Jurkat, Clone E6-1 (cell line): Measurements from ENCODE around the gene SLC16A3.
"Not testable (repeated sequence)": the region's sequence is repeated elsewhere in the genome, so short reads cannot be mapped to it uniquely, and the experiment has no call there.

Experiments used
- DNase-seq: peaks from one replicate; pipeline ENCODE4 v3.0.0-alpha.2; 2011; ENCODE audit warnings: low read depth, low spot score
- H3K4me3 ChIP-seq: 2 replicates; pipeline ENCODE4 v1.5.1; 2011; ENCODE audit warnings: mild to moderate bottlenecking, low read length, control low read depth, moderate library complexity

SLC16A3 gene

DNA sequence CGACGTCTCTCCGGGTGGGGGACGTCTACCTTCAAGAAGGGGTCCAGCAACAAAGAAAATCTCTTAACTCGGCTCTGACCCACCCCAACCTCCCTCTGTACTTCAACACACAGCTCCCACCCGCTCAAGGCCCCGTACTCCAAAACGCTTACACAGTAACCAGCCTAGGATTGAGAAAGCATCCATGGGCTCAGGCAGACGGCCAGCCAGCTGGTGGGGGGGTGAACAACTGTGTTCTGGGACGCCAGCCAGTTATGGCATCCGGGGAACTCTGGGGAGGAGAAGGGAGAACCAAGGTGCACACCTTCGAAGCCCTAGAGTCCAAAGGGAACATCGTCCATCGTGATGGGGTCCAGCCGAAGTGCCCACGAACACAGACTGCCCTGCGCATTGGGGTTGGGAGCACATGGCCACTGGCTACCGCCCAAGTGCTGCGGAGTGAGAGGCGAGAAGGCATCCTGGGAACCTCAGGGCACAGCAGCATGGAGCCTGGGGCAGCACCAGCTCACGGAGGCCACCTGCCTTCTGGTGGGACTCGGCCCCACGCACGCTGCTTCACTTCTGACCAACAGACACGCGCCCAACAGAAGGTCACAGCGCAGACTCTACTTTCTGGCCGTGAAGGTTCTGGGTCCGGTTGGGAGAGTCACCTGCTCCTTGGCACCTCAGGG, 14.3 kb downstream of the SLC16A3 start:
- H3K4me3 ChIP-seq: no peak overlapping the region
- DNase-seq: no peak

DNA sequence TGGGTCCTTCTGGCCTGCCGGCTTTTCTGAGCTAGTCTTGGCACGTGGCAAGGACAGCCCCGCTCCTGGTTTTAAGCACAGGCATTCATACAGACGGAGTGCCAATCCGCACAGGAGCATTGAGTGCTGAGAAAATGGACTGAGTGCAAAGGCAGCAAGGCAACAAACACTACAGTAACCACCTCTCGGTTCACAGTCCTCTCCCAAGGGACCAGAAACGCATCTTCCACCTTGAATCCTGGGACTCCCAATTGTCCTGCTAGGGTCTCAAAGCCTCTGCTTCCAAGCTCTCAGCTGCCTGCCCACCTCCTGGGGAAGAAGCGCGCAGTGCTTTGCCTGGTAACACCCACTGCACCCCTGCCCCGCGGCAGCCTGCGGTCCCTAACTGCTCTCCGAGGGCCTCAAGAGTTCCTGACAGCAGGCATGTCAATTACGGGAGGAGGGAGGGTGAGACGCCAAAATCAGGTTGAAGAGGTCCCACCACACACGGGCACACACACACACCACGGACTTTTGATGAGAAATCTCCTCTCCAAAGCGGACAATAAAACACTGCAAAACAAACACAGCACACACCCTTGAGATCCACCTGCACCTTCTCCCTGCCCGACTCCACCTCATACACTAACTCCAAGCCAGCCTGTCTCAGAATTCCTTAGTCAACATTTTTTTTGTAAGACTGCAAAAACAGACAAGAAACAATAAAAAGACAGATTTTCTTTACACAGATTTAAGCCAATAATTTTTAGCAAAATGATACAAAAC, 15.0 kb downstream of the SLC16A3 start:
- H3K4me3 ChIP-seq: no peak overlapping the region
- DNase-seq: no peak

DNA sequence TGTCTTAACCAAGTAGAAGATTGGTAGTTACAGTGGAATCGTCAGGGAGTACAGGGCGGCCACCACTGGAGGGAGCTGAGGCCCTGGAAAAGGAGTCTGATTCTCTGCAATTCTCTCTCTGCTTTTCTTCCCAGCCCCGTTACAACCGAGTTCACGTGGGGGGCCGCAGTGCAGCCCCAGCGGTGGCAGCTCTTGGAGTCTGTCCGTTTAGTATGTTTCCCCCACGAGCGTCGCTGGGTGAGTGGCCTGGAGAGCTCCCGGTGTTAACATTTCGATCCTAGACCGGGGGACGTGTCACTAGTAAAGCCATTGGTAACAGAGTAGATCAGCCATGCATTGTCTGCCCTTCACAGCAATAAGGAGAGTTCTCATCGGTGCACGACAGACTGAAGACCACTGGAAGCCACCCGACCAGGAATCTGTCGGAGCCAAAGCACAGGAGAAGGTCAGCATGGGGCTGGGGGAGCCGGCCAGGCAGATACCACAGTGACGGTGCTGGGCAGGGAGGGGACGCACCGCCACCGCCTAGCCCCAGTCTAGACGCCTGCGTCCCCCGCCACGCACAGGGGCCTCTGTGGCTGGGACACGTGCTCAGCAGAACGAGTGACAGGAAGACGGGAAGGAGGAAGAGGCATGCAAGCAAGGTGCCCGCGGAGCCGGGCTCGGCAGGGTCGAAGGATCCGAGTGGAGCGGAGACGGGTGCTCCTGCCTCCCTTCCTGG, 15.7 kb downstream of the SLC16A3 start:
- H3K4me3 ChIP-seq: no peak overlapping the region
- DNase-seq: no peak

DNA sequence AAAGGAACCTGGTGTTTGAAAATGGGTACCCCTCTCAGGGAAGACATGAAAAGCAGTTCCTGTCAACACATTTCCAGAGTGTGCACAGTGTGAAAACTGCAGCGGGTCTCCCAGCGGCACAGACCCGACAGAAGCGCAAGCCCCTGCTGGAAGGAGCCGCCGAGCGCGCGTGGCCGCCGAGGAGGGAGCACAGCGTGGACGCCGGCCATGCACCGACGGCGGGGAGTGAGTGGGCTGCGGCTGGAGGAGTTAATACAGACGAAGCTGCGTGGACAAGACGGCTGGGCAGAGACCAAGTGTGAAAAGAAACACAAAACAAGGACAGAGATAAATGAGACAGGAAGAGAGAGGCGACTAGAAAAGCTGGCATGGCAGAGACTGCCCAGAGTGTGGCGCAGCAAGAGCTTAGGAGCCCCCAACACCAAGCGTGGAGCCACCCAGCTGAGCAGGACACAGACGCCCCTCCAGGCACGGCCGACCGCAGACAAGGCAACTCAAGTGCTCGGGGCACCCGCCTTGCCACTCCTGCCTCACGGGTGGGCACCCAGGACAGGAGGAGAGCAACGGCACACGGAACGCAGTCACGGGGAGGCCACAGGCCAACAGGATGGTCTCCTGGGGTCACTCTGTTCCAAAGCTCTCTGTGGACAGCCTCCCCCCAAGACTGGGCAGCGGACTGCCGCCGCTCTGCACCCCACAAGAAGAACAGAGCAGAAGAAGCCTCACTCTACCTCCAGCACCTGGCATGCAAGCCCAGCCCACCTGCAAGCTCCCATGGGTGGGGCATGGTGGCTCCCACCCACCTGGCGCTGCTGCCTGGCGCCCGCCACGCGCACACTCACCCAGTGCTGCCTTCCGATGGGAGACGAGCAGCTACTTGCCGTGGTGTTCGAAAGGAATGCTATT, 16.5 kb downstream of the SLC16A3 start:
- no peak overlapping the region for H3K4me3 ChIP-seq
- DNase-seq: no peak

DNA sequence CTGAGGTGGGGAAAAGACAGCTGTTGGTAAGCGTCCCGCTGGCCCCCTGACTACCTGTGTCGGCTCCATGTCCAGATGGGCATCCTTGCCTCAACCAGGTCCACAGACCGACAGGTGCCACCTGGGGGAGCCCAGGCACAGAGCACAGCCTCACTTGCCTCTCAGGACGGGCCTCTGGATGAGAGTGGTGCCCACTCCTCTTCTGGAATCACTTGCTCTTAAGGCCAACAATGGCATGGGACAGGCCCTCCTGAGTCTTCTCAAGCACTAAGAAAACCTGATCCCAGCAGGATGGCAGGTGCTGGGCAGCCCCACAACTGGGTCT, 17.2 kb downstream of the SLC16A3 start:
- no peak overlapping the region for H3K4me3 ChIP-seq
- DNase-seq: no peak

DNA sequence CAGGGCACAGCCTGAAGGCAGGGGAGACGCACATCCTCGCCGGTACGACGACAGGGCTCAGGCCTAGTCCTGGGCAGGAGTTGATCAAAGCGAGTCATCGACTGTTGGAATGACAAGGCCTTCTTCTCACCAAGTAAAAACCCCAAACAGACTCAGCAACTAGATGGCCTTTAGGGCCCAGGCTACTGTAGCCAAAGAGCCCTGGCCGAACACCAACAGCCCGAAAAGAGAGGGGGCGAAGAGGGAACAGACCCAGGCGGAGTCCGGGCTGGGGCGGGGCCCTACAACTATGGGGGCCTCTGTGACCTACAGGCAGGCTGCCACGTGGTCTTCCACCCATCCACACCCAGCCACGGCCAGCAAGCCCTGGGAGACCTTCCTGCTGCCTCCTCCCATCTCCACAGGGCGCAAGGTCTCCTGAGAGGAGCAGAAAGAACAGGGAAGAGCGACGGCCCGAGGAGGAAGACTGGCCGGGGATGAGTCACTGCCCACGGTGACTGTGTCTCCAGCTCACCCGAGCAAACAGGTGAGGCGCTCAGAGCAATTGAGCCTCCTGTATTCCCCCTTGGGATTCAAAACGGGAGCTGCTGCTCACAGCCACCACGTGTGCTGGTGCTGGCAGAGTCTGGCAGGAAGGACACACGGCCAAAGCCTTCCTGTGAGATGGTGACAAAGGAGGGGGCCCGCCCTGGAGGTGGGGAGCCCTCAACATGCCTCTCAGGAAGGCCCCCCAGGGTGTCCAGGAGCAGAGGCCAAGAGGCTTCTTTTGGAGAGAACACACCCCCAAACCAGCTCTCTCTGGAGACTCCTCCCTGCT, 17.7 kb downstream of the SLC16A3 start:
- no peak overlapping the region for H3K4me3 ChIP-seq
- no peak for DNase-seq

DNA sequence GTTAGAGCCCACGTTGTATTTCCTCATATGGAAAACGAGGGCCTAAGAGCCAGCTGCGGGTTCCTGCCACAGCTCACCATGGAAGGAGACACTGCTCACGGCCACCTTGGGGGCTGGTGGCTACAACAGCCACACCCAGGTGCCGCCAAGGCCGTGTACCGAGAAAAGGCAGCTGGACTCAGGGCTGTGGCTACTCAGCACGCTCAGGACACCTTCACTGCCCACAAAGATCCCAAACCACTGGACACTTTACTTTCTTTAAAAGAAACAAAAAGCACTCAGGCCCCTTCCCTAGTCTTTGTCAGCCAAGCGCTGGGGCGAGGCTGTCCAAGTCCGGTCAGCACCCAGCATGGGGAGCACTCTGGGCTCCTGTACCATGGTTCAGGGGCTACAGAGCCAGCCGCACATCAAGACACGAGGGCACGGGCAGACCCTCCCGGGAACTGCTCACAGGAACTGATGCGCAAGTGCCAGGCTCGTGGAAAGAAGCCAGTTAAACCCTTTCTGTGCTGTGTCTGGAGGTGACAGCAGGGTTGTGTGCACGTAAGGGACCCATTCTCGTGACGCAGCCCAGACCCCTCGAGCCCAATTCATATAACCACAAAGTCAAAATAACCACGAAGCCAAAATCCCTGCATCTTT, 18.5 kb downstream of the SLC16A3 start:
- H3K4me3 ChIP-seq: no peak overlapping the region
- DNase-seq: no peak

DNA sequence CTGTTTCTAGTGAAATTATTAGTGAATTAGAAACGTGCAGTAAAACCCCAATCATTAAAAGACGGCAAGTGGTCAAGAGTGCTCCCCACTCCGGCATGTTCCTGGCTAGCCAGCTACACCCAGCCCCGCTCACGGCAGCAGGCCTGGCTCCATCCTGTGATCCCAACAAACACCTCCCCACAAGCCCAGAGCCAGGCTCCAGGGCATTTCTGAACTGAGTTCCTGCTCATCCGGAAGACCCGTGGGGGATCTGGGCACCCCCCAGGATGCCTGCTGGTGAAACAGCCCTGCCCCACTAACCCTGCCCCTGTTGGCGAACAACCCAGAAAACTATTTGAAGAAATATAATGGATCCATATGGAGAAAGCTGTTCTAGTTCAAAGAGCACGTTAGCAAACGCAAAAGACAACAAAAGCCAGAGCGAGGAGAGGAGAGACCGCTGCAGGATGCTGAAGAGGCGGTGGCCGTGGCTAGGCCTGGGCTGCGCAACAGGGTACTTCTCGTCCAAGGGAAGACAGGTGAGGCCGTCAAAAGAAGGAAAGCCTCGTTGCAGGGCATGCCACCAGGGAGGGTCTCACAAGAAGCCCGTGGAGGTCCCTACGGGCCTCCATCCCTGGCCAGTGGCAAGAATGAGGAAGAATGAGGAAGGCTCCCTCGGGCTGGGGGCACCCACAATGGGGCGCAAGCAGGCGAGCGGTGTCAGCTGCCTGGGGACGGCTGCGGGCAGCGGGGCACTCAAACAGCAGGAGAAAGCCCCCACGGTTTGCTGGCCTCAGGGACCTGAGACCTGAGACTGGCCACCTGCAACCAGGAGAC, 19.2 kb downstream of the SLC16A3 start:
- H3K4me3 ChIP-seq: no peak overlapping the region
- DNase-seq: no peak

DNA sequence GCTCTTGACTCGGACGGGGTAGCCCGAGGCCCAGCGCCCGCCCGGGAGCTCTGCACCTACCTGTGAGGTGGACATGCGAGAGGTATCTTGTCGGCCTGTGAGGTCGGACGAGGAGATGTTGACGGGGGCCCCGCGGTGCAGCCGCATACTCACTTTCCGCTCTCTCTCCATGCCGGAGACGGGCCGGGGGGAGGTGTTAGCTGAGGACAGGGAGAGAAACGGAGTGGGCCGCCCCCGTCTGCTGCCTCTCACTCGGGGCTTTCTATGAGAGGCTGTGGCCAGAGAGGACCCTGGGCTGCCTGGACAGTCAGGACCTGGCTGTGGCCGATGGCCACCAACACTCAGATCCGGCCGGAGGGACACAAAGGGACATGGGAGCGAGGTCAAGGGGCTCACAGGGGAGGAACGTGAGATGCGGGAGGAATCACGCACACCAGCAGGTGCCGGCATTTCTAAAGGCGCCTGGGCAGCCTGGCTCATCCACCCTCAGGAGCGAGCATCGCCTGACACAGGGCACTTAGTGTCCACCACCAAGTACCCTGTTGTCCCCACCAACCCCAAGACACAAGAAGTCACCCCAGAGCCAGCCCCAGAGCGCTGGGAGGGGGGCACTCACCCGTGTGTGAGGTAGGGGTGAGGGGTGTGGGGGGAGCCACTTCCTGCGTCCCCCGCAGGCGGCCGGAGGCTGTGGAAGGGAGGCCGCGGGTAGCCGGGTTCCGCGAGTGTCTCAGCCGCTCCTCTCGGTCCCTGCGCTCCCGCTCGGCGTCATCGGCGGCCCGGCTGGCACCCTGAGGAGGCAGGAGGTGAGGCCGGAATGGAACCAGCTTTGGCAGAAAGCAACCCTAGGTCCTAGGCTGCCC, 20.2 kb downstream of the SLC16A3 start:
- DNase-seq: no peak
- no peak overlapping the region for H3K4me3 ChIP-seq

DNA sequence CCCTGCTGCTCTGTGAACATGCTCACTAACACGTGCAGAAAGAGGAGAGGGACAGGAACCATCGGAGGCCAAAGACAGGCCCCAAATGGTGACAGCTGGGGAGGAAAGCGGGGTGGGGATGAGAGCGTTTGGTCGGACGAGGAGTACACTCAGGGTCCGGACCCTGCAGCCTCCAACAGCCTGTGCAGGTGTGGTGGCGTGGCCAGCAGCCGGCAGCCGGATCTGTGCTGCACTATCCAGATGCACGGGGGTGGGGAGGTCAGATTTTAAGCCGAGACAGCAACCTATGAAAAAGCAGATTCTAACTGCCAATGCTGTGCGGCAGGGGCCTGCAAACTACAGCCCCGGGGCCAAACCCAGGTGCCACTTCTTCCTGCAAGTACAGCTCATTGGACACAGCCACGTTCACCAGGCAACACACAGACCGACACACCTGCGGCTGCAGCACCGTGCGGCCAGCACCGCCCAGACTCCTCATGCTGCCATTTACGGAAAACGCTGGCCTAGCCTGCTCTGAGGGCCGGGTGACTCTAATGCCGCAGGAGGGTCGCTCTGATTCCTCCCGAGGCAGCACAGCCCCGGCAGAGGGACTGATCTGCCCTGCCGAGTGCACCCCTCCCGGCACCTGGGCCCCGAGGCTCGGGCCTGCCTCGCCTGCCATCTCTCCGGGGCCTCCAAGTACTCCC, 21.2 kb downstream of the SLC16A3 start:
- DNase-seq: no peak
- H3K4me3 ChIP-seq: no peak overlapping the region

DNA sequence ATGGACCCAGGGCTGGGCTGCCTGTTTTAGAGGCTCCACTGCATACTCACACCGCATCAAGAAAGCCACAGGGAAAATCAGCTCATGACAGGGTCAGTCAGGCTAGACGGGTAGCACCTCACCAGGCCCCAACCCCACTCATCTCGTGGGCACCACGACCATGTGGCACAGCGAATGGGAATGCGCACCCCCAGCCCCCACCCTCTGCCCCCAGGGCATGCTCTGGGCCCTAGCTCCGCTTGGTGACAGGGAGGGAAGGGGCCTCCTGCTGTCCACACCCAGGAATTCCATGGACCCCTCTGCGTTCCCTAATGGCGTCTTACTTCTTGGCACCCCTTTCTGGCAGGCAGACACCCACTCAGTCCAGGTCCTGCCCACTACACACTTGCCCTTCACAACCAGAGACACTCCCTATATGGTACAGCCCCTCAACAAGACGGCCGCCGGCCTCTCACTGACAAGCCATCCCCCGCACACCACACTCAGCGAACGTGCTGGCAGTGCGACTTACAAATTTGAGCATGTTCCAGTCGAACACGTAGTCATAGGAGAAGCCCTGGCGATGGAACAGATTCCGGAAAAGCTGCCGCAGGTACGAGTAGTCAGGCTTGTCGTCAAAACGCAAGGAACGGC, 22.1 kb downstream of the SLC16A3 start:
- no peak for DNase-seq
- no peak overlapping the region for H3K4me3 ChIP-seq

DNA sequence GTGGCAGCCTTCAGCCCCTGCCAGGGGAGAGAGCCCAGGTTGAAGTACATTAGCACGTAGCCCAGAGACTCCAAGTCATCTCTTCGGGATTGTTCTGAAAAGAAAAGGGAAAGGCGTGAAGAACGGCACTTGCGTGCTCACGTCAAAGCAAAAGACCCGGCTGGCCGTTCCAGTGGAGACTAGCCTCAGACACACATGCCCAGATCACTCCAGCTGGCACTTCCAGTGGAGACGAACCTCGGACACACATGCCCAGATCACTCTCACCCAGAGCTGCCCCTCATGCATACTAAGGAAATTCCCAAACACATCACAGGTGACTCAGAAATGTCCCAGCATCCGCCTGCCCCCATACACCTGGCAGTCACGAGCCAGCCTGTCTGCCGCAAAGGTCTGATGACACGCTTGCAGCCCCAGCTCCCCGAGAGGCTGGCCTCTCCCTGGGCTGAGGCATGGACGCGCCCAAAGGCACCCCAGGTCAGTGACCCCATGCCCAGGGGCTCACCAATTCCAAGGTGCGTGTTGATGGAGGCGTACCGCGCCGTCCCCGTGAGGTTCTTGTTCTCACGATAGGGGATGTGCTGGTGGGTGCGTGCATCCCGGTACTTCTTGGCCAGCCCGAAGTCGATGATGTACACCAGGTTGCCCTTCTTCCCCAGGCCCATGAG, 23.8 kb downstream of the SLC16A3 start:
- no peak for DNase-seq
- H3K4me3 ChIP-seq: no peak overlapping the region

DNA sequence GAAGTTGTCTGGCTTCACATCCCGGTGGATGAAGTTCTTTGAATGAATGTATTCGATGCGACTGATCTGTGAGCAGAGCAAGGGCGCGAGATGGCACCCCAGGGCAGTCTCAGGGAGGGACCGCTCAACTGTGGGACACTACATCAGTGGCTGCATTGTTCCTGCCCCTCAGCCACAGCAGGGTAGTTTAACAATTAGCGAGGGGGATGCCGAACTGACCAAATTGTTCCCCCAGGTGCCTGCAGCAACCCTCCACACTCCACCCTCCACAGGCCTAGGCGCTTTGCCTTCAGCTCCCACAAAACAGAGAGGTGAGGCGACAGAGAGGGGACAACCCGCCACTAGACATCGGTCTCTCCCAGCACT, 24.3 kb downstream of the SLC16A3 start:
- H3K4me3 ChIP-seq: no peak overlapping the region
- DNase-seq: no peak

DNA sequence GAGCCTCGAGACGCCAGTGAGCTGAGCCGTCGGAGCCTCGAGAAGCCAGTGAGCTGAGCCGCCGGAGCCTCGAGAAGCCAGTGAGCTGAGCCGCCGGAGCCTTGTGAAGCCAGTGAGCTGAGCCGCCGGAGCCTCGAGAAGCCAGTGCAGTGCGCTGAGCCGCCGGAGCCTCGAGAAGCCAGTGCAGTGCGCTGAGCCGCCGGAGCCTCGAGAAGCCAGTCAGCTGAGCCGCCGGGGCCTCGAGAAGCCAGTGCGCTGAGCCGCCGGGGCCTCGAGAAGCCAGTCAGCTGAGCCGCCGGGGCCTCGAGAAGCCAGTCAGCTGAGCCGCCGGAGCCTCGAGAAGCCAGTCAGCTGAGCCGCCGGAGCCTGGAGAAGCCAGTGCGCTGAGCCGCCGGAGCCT, 25.3 kb downstream of the SLC16A3 start:
- H3K4me3 ChIP-seq, DNase-seq: not testable (repeated sequence)

DNA sequence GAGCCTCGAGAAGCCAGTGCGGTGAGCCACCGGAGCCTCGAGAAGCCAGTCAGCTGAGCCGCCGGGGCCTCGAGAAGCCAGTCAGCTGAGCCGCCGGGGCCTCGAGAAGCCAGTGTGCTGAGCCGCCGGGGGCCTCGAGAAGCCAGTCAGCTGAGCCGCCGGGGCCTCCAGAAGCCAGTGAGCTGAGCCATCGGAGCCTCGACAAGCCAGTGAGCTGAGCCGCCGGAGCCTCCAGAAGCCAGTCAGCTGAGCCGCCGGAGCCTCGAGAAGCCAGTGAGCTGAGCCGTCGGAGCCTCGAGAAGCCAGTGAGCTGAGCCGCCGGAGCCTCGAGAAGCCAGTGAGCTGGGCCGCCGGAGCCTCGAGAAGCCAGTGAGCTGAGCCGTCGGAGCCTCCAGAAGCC, 25.9 kb downstream of the SLC16A3 start:
- not testable (repeated sequence) for H3K4me3 ChIP-seq, DNase-seq
